ENCODE results near the gene DRD2.
A peak's percentile ranks its signal among the peaks of the same experiment; 100 is the strongest.

DRD2 gene

DNA sequence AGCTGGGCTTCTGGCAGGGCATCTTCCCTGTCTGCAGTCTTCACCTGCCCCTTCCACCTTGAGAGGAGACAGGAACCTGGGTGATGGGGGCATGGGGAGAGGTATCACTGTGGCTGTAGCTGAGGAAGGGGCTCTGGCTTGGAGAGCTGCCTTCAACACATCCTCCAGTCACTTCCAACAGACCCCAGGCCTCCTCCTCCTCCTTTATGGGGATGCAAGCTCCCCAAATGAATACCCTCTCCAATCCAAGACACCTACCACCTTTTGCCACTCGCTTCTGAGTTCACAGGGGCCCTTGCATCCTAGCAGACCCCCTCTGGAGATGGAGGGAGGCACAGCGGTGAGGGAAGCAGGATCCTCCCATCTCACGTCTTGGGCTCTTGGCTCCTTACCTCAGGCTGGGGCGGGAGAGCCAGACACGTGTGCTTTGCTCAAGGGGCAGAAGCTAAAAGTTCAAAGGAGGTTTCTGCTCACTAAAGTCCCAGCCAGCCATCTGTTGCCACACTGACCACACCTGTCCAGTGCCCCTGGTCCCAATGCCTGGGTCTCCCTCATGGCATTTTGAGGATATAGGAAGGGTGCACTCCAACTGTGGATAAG is 74.5 kb downstream of the DRD2 start:
- DNase-seq (ENCODE audit: low read depth in 2 of 2): no peak

DNA sequence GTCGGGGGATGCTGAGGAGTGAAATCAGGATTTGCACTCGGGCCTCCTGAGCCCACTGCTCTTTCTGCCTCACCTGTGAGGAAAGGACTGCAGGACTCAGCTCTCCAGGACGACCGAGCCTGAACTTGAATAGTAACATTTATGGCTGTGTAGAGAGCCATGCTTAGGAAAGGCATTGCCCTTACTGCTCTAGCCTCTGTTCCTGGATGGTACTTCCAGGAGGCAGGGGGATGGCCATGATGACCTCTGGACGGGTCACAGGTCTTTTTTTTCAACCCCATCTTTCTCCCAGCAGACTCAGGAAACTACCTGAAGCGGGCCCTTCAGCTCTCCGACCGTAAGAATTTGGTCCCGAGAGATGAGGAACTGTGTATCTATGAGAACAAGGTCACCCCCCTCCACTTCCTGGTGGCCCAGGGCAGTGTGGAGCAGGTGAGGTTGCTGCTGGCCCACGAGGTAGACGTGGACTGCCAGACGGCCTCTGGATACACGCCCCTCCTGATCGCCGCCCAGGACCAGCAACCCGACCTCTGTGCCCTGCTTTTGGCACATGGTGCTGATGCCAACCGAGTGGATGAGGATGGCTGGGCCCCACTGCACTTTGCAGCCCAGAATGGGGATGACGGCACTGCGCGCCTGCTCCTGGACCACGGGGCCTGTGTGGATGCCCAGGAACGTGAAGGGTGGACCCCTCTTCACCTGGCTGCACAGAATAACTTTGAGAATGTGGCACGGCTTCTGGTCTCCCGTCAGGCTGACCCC is 76.3 kb downstream of the DRD2 start:
- DNase-seq (ENCODE audit: low read depth in 2 of 2): no peak

DNA sequence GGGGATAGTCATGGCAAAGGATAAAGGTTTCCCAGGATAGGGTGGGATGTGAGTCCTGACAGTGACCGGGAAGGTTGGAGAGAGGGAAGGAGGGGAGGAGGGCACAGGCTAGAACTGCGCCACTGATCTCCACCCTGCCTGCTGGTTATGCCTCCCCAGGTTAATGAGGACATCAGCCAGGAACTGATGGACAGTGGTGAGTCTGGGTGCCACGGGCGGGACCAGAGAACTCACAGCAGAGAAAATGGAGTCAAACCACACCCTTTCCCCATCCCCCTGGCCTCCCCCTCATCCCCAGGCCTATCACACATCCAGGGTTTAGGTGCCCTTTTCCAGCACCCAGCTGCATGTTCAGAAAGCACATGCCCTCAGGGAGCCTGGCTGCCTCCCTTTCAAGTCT is 77.4 kb downstream of the DRD2 start:
- no peak for DNase-seq (ENCODE audit: low read depth in 2 of 2)

DNA sequence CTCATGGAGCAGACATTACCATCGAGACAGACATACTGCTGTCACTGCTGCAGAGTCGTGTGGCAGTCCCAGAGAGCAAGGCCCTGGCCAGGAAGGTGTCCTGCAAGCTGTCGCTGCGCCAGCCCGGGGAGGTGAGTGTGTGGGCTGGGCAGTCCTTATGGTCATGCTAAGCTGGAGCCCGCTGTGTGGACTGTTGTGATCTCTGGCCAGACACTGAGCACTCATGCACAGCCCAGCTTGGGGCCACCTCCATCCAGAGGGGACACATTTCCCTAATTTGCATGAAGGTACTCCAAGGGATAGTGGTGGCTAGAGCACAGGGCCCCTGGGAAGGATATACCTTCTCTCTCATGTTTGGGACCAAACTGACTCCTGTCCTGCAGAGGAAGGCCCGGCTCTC is 78.0 kb downstream of the DRD2 start:
- DNase-seq (ENCODE audit: low read depth in 2 of 2): no peak

DNA sequence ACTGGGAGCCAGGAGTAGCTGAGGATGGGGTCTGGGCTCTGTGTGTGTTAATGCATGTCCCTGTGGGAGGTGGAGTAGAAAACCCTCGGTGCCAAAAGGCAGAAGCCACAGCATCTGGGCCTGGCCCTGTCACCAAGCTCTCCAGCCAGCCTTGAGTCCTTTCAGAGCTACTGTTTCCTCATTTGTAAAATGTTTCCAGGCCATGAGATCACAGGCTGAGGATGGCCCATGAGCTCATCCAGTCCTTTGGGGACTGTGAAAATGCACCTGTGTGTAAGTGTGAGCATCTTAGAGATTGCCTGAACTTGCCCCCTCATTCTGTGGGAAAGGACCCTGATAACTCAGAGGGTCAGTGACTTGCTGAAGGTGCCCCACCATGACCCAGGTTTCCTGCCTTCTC is 78.5 kb downstream of the DRD2 start:
- DNase-seq (ENCODE audit: low read depth in 2 of 2): no peak

DNA sequence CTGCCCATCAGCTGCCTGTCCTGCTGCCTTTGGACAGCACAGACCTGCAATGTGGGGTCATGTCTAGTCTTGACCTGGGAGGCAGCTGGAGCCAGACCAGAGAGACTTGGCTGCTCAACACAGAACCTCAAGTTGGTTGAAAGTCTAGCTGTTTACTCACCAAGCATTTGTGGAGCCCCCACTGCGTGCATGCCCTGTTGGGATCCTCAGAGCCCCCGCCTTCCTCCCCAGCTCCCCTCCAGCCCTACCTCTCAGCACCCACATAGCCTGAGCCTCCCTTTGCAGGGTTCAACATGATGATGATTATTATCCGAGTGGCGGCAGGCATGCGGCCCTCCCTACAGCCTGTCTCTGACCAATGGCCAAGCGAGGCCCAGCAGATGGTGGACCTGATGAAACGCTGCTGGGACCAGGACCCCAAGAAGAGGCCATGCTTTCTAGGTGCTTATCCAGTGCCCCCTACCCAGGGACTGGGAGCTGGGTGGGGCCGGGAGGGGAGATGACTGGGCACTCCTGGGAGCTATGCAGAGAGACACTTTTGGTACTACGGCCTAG is 79.3 kb downstream of the DRD2 start:
- DNase-seq (ENCODE audit: low read depth in 2 of 2): no peak

DNA sequence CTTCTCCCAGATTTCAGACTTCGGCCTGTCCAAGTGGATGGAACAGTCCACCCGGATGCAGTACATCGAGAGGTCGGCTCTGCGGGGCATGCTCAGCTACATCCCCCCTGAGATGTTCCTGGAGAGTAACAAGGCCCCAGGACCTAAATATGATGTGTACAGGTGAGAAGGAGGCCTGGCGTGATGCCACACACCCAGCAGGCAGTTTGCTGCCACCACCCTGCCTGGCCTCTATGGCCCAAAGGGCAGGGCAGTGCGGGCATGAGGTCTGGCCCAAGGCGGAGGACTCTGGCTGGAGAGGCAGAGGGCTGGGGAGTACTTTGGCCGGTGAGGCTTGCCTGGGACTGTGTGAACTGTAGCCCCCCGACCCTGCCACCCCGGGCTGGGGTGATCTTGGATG is 80.3 kb downstream of the DRD2 start:
- DNase-seq (ENCODE audit: low read depth in 2 of 2): no peak

DNA sequence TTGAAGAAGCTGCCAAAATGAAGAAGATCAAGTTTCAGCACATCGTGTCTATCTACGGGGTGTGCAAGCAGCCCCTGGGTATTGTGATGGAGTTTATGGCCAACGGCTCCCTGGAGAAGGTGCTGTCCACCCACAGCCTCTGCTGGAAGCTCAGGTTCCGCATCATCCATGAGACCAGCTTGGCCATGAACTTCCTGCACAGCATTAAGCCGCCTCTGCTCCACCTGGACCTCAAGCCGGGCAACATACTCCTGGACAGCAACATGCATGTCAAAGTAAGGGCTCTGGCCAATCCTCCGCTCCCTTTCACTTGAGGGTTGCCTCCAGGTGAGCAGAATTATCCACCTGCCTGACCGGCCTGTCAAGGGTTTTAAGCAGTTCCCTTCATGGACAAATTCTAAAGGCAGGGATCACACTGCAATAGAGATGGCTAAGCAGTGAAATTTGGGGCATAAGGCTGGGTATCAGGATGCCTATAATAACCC is 81.7 kb downstream of the DRD2 start:
- DNase-seq (ENCODE audit: low read depth in 2 of 2): no peak

DNA sequence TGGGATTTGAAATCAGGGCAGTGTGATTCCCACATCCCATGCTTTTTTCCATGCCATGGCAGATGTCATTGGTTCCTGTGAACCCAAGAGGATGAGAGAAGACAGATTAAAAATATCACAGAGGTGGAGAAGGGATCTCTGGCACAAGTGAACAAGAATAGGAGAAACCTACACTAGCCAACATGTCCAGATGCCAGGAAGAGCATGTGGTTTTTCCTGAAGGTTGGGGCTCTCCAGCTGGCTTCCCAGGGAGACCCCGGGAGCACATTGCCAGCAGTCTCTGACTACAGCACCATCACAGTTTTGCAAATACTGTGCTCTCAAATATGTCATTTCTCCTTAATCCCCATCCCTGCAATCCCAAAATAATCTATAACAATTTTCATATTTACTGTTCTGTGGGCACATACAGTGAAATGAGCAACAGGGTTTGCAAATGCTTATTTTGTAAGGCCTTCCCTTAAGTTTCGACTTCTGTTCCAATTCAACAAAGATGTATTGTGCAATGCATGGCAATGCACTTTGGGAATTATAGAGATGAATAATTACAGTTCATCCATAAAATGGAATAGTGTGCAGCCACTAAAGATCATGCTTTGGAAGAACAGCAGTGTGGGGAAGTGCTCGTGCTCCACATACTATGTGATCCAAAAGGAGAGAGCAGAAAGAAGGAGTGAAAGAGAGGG is 82.8 kb downstream of the DRD2 start:
- DNase-seq (ENCODE audit: low read depth in 2 of 2): no peak

DNA sequence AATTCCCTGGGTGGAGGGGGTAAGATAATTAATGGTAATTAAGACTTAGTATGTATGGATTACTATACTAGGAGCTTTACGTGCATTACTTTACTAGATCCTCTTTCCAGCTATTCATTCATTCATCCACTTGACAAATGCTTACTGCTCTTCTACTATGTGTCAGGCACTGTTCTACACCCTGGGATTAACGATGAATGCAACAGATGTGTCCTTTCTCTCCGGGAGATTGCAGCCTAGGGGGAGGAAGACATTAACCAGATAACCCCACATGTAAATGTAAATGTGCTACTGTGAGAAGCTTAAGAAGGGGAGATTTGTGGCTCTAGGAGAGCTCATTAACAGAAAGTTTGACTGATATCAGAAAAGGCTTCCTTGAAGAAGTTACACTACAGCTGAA is 85.9 kb downstream of the DRD2 start:
- DNase-seq (ENCODE audit: low read depth in 2 of 2): no peak

DNA sequence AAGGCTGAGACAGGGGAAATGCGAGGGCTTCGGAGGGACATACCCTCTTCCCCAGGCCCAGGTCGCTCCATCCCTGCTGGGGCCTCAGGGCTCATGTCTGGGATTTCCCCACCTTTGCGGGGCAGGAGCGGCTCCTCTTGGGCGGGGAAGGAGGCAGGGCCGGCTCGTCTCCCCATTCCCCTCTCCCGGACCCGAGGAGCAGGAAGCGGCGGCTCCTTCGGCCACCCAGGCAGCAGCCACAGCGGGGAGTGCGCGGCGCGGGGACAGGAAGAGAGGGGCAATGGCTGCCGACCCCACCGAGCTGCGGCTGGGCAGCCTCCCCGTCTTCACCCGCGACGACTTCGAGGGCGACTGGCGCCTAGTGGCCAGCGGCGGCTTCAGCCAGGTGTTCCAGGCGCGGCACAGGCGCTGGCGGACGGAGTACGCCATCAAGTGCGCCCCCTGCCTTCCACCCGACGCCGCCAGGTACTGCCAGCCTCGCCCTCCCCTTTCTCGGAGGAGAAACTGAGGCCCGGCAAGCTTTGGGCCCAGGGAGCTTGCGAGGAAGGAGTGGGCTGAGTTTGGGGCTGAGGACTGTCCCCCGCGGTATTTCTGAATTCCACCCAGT is 87.5 kb downstream of the DRD2 start, which contains the start of gene ANKK1:
Gene ANKK1, plus strand, starts transcription at position 175 of the 607 bp plus-strand sequence. Its CDS starts 106 bp downstream, at position 281.
- no peak for DNase-seq (ENCODE audit: low read depth in 2 of 2)

DNA sequence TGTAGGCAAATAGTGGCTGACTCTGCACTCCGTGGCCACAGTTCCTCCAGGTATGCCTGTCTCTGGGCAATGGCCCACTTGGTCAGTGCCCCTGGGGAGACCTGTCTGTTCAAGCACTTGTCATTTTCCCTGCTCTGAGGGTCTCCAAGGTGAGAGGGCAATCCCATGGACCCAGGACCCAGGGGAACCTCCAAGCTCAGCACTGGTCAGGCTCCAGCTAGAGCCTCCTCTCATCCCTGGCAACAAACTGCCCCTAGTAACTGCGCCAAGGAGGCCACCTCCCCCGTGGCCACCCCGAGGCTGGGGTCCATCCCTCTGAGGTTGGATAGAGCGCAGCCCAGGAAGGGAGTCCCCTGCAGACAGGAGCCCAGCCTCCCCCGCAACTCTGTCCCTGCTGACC is 88.3 kb downstream of the DRD2 start:
- DNase-seq (ENCODE audit: low read depth in 2 of 2): no peak

DNA sequence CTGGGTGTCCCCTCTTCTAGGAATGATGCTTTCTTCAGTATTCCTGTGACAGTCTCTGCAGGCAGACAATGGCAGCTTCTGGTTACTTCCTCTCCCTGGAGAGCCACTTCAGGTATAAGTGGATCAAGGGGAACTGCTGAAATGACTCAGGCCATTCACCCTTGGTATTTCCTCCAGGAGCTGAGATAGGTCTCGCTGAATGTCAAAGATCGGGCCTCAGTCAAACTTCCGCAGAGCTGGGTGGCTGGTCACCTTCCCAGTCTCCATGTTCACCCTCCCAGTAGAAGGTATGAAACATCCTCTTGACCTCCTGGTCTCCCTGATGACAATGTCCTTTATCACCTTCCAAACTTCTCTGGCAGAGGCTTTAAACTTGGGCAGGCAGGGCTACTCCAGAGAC is 89.4 kb downstream of the DRD2 start:
- DNase-seq (ENCODE audit: low read depth in 2 of 2): no peak

DNA sequence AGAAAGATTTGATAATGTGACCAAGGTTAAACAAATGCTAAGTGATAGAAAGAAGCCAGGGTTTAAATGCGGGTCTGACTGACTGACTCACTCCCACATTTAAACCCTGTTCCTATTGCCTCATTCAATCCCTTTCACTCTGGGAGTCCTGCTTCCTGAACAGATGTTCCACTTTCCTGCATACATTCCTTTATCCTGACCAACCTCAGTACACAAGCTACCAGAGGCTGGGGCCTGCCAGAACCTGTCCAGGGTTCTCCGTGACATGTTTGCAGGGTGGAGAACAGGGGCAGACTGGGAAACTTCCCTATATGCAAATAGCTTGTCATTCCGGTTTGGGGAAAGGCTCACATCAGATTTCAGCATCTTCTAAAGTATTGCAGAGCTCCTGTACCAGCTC is 90.6 kb downstream of the DRD2 start:
- peak; percentile 65 to 66 for DNase-seq (ENCODE audit: low read depth in 2 of 2)

DNA sequence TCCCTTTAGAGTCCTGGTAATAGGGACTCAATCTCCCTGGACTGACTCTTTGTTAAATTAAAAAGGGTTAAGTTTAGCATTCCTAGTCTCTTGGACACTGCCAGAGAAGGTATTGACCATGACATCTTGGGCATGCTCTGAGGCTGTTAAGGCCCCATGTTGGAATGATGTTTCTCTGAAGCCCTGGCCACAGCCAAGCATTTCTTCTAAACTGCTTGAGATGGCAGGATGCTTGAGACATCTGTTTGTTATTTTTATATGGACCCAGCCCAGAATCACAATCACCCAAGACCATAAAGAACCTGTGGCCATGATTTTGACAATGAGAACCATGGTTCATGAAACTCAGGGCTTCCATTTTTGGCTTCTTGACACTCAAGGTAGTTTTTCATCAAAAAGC is 93.1 kb downstream of the DRD2 start:
- no peak for DNase-seq (ENCODE audit: low read depth in 2 of 2)

DNA sequence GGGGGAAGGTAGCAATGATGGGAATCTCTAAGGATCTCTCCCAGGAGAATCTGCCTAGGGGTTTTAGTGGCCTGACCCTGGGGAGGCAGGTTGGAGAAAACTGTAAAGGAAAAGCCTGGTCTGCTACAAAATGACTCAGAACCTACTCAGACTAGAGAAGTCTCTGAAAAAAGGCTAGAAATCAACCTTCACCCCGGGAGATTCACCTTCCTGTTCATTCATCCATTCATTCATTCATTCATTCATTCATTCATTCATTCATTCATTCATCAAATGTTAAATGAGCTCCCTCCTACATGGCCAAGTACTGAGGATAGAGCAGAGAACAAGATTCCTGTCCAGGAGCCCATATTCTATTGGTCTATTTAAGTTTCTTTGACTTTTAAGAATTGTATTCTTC is 96.5 kb downstream of the DRD2 start:
- DNase-seq (ENCODE audit: low read depth in 2 of 2): no peak

DNA sequence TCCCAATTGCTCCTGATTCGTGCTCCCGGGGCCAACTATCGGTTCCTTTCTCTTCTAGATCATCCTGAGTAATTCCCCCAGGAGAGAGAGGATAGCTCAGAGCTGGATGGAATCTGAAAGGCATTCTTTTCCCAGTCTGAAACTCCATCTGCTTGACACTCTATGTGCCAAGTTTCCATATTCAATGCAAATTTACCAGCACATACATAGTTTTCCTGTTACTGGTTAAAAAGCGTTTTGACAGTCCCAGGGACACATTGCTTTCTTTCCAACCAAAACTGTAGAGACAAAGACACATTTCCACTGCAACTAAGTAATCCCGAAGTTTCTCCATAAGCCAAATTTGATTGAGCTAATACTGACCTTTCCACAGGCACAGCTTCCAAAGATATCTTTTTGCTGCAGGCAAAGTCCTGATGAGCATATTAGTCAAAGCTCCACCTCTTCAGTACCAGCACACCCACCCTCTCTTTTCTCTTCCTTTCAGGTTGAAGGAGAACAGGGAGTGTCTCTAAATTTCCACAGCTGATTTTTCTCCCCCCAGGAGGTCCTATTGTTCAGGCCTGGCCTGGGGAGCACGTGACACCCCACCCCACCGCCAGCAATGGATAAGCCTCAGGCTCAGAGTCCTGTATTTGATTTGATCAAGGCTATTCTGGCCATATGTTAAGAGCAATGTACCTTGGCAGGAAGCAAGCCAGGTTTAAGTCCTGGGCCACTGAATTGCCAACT is 97.4 kb downstream of the DRD2 start:
- peak; percentile 18 to 31 for DNase-seq (ENCODE audit: low read depth in 2 of 2)

DNA sequence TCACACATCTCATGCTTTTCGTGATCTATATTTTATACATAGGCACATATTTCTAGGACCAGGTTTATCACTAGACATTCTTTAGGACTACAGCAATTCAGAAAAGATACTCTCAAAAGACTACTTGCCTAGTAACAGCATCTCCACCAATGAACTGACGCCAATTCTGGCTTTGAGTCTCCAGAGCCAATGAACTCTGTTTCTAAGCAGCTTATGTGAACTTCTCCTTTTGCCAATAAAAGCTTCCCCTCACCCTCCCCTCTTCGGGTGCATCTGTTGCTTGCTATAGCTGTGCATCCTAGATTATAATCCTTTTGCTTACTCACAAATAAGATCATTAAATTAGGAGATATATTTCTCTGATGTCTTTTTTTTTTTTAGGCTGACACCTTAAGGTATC is 99.0 kb downstream of the DRD2 start:
- no peak for DNase-seq (ENCODE audit: low read depth in 2 of 2)

DNA sequence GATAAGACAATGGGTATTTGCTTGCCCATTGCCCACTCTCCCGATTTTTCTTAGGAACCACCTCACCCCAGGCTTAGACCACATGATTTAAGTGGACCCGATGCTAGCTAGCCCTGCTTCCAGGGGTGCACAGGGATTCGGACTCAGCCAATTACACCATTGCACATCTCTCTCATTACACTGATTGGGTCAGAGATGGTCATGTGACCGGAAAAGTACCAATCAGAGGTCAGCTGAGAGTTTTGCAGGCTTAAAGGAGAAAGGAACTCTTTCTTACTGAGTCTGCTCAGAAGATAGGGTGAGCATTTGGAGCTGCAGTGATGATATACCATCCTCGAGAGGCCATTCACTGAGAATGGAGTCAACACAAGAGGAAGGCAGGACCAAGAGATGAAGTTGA is 99.8 kb downstream of the DRD2 start:
- DNase-seq (ENCODE audit: low read depth in 2 of 2): no peak

DNA sequence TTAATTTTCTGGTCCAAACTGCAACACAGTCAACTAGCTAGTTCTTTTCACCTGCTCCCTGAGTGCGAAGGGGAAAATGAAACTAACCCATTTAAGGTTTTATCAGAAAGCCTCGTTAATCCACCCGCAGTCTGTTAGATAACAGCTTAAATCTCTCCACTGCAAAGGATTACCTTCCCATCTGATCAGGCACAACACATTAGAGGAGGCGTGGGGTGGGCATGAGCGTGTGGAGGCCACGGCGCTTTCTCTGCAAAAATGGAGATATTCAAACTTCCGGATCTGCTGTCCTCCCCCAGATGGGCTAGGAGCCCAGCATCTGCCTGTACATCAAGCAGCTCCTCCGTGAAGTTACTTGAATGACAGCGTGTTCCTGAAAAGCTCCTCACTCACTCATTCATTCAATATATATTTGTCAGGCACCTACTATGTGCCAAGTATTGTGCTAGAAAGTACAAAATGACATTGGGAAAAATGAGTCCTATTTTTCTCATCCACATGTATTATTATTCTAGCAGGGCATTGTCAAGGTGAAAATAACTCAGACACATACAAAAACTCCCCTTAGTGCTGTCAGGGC is 101.1 kb downstream of the DRD2 start:
- no peak for DNase-seq (ENCODE audit: low read depth in 2 of 2)

DNA sequence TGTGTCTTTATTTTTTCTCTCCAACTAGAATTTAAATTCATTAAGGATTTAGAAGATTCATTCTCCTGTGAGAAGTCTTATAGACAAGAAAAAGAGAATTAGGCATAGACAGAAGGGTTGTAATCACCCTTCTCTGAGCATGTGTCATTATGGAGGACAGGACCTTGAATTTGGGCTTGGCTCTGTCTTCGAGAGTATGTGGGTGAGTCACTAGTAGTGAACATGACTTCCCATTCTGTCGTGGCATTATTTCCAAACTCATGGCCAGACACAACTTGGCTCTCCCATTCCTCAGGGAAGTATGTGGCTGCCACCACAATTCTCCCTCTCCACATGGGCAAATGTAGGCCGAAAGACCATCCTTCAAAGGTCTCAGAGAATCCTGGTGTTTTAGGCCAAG is 101.9 kb downstream of the DRD2 start:
- DNase-seq (ENCODE audit: low read depth in 2 of 2): peak in 1 of 2 experiments; percentile 3

Data from fibroblast of skin of left biceps (primary cell).